ENCODE data around the gene SYNDIG1. TPM values are rescaled to one million over a fixed set of nuclear protein-coding genes. Genes with fewer than 3 reads are reported as not detected.

SYNDIG1 gene
- total RNA-seq, result under 0.01 TPM in 1 of 2 replicates, not detected in the other

GRCh38 chr20:24469116-24469893 is at the start of gene SYNDIG1:
SYNDIG1 (plus strand) TSS chr20:24469629; CDS start chr20:24543098, 73,469 bp downstream.

